Measurements from ENCODE around the gene NUBP2. TPM values are rescaled to one million over a fixed set of nuclear protein-coding genes. Genes with fewer than 3 reads are reported as not detected.

The NUBP2 gene
- total RNA-seq, 6 donors from 2014 or later: 53.2 to 85.6 (median 60.5) TPM

- ATAC-seq (ENCODE audit: low FRiP score in 2 of 2) (no peak), DNase-seq (no peak)
- WGBS, 2 donors: 93 to 95% methylated on average over 12 to 15 of the region's 15 CpGs
- H3K27ac ChIP-seq: no peak overlapping the region
- peaks cover under 1 to 9% (median 2%) of the 10 kb centered on the region in 4 donors for H3K4me1 ChIP-seq
- no peaks in the 10 kb centered on the region for H3K27me3 ChIP-seq
- TF ChIP-seq, protein P1, sequence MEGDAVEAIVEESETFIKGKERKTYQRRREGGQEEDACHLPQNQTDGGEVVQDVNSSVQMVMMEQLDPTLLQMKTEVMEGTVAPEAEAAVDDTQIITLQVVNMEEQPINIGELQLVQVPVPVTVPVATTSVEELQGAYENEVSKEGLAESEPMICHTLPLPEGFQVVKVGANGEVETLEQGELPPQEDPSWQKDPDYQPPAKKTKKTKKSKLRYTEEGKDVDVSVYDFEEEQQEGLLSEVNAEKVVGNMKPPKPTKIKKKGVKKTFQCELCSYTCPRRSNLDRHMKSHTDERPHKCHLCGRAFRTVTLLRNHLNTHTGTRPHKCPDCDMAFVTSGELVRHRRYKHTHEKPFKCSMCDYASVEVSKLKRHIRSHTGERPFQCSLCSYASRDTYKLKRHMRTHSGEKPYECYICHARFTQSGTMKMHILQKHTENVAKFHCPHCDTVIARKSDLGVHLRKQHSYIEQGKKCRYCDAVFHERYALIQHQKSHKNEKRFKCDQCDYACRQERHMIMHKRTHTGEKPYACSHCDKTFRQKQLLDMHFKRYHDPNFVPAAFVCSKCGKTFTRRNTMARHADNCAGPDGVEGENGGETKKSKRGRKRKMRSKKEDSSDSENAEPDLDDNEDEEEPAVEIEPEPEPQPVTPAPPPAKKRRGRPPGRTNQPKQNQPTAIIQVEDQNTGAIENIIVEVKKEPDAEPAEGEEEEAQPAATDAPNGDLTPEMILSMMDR (IDR thresholded peaks at IDR 0.05): no peak
- TF ChIP-seq EP300 (IDR thresholded peaks at IDR 0.05) (no peak), POLR2A (IDR thresholded peaks at IDR 0.05) (no peak), POLR2AphosphoS5 (IDR thresholded peaks at IDR 0.05) (no peak)
- no peak overlapping the region for H3K4me3 ChIP-seq
- no peaks in the 10 kb centered on the region for H3K9me3 ChIP-seq
- peaks cover 25 to 82% (median 65%) of the 10 kb centered on the region in 4 donors for H3K36me3 ChIP-seq
Observed at GRCh38 chr16:1819611-1820010, 36.9 kb downstream of the NUBP2 start.

- WGBS, 2 donors: 89 to 93% methylated on average over 11 to 16 of the region's 25 CpGs
- TF ChIP-seq, protein P1 (IDR thresholded peaks at IDR 0.05): no peak
- TF ChIP-seq POLR2A (IDR thresholded peaks at IDR 0.05) (no peak), POLR2AphosphoS5 (IDR thresholded peaks at IDR 0.05) (no peak), EP300 (IDR thresholded peaks at IDR 0.05) (no peak)
- peaks cover 25 to 77% (median 65%) of the 10 kb centered on the region in 4 donors for H3K36me3 ChIP-seq
- no peak overlapping the region for H3K27ac ChIP-seq
- no peaks in the 10 kb centered on the region for H3K27me3 ChIP-seq
- H3K9me3 ChIP-seq: no peaks in the 10 kb centered on the region
- ATAC-seq (ENCODE audit: low FRiP score in 2 of 2) (no peak), DNase-seq (no peak)
- peaks cover 8 to 16% (median 9%) of the 10 kb centered on the region in 4 donors for H3K4me1 ChIP-seq
- H3K4me3 ChIP-seq: no peak overlapping the region
Observed at GRCh38 chr16:1820096-1820945, 37.6 kb downstream of the NUBP2 start.

DNA sequence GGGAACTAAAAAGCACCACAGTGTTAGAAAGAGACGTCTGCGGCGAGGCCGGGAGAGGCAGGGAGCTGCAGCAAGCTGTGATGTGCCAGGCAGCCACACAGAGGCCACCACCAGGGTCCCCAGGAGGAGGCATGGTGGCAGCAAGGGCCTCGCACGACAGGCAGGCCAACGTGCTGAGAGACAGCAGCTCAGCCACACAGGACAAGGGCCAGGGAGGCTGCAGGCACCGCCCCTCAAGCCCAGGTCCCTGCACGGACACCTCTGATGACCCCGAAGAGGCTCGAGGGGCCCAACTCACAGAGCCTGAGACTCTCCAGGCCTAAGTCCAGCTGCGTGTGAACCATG is 38.2 kb downstream of the NUBP2 start:
- WGBS, 2 donors: 93 to 96% methylated on average over 7 to 12 of the region's 12 CpGs

GRCh38 chr16:1821861-1822611 is 39.3 kb downstream of the NUBP2 start:
- ATAC-seq (ENCODE audit: low FRiP score in 2 of 2): no peak

More for the DNA sequence above, 38.2 kb downstream of the NUBP2 start:
- H3K36me3 ChIP-seq: peaks cover 25 to 71% (median 60%) of the 10 kb centered on the region in 4 donors
- no peak overlapping the region for H3K4me3 ChIP-seq
- peak in 1 of 2 donors; percentile 72 for DNase-seq
- no peaks in the 10 kb centered on the region for H3K9me3 ChIP-seq
- peaks cover 13 to 22% (median 14%) of the 10 kb centered on the region in 4 donors for H3K4me1 ChIP-seq
- no peak overlapping the region for H3K27ac ChIP-seq
- no peaks in the 10 kb centered on the region for H3K27me3 ChIP-seq
- no peak for ATAC-seq (ENCODE audit: low FRiP score in 2 of 2)
- TF ChIP-seq, protein P1 (IDR thresholded peaks at IDR 0.05): no peak
- TF ChIP-seq EP300 (IDR thresholded peaks at IDR 0.05) (no peak), POLR2AphosphoS5 (IDR thresholded peaks at IDR 0.05) (no peak), POLR2A (IDR thresholded peaks at IDR 0.05) (no peak)

More at GRCh38 chr16:1821861-1822611, 39.3 kb downstream of the NUBP2 start:
- WGBS, 2 donors: 94 to 97% methylated on average over 24 of the region's 24 CpGs
- Histone ChIP-seq H3K27me3 (no peaks in the 10 kb centered on the region), H3K36me3 (peaks cover 18 to 60% (median 49%) of the 10 kb centered on the region in 4 donors), H3K4me1 (peaks cover 13 to 27% (median 14%) of the 10 kb centered on the region in 4 donors), H3K9me3 (no peaks in the 10 kb centered on the region), H3K4me3 (no peak overlapping the region), H3K27ac (no peak overlapping the region)
- TF ChIP-seq POLR2A (IDR thresholded peaks at IDR 0.05) (no peak), POLR2AphosphoS5 (IDR thresholded peaks at IDR 0.05) (no peak), EP300 (IDR thresholded peaks at IDR 0.05) (no peak)
- TF ChIP-seq, protein P1 (IDR thresholded peaks at IDR 0.05): no peak
- peak in 1 of 2 donors; percentile 72 for DNase-seq
